HG02943 (cell line): ENCODE data around the gene SEMA4B.
"Not testable (repeated sequence)": the region's sequence is repeated elsewhere in the genome, so short reads cannot be mapped to it uniquely, and the experiment has no call there.

ENCODE experiments used
- ATAC-seq: cut with Tn5 transposase; IDR thresholded peaks from one replicate; pipeline ENCODE4 v1.9.1; 2021; ENCODE audit warnings: mild to moderate bottlenecking, low read depth, moderate library complexity; ENCODE audit not compliant: unreplicated experiment

The SEMA4B gene

DNA sequence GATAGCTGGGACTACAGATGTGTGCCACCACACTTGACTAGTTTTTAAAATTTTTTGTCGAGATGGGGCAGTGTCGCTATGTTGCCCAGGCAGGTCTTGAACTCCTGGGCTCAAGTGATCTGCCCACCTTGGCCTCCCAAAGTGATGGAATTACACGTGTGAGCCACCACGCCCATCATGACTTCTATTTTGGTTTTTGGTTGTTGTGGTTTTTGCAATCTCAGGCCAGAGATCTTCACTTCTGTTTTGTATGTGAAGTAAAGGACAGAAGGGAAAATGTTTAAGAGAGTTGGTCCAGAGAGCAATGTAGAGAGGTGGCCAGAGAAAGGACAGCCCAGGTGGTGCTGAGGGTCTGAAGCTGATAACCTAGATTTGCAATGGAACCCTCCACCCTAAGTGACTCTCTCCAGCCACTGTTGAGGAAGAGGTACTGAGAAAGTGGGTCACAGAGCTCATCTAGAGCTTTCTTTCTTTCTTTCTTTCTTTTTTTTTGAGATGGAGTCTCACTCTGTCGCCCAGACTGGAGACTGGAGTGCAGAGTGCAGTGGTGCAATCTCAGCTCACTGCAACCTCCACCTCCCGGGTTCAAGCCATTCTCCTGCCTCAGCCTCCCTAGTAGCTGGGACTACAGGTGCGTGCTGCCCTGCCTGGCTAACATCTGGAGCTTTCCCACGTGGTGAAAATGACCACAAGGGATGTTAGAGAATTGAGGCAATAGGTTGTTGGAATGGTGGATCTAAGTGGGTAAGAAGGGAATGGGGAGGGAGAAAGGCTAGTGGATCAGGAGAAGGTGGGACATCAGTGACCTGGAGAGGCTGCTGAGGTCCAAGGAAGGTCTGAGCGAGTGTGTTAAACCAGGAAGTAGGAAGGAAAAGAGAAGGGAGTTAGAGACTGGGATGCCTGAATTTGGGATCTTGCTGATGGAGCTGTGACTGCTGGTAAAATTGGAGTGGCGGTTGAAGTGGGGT, 22.4 kb upstream of the SEMA4B start:
- no peak for ATAC-seq

DNA sequence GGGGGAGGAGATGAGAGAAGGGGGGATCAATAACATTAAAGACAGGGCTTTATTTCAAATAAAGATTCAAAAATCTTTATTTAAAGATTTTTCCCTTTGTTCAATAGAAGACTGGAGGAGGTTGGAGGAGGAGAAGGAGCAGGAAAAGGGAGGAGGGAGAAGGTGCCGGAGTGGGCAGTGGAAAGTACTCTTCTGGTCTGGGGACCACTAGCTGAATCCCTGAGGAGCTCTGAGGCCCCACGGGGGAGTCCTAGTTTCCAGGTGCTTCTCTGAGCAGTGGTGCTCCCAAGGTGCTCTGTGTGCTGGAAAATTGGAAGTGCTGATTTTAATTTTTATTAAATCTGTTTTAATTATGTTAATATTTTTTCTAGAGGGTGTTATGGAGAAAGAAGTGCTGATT, 19.4 kb upstream of the SEMA4B start:
- no peak for ATAC-seq

DNA sequence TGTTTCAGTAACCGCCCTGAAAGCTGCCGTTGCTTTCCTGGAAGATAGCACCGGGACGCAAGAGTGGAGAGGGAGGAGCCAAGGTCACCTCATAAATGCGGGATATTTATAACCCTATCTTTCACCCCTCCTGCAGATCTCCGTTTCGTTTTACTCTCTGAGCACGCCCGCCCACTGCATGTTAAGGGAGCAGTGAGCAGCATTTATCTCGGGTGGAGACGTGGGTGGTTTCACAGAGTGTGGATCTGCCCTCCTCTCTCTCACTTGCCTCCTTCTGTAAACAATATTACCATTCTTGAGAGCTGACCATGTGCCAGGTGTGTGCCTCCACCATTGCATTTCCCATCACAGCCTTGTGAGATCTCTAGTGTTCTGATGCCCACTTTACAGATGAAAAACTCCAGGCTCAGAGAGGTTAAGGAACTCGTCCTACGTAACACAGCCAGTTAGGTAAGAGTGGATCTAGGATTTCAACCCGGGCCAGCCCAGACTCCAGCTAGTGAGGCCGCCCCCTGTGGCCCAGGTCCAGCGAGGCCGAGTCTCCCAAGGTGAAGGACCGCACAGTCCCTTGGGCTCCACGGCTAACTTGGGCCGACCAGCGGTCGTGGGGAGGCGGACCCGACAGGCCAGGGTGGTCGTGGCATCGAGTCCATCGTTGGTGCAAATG, 16.9 kb upstream of the SEMA4B start:
- ATAC-seq: peak; percentile 36

DNA sequence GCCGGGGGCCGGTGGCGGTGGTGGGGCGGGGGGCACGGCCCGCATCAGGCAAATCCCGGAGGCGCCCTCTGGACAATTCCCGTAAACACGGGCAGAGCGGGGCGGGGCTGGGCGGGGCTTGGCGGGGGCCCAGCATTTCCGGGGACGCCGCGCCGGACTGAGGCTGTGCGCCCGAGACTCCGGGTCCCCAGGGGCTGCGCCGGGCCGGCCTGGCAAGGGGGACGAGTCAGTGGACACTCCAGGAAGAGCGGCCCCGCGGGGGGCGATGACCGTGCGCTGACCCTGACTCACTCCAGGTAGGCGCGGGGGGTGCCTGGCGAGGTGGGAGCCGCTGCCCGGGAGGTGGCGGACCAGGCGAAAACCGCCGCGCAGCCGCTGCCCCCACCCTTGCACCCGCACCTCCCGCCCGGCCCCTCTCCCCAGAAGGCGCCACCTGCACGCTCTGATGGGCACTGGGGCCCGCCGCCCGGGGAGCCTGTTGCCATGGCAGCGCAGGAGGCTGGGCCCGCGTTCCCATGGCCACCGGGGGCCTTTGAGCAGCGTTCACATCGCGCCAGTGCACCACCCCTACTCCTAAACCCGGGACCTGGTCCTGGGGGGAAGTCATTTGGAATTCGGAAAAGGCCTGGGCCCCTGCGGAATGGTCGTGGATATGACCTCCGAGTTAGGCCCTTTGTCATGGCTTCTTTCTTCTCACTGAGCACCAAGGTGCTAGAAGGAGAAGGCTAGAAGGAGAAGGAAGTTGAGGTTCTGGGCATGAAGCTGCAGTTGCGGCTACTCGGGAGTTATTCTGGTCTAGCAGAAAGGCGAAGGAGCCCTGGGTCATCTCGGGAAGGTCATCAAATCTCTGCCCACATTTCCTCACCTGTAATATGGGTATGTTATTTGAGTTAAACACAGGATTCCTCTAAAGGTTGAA, 16.1 kb upstream of the SEMA4B start:
- peak; percentile 77 for ATAC-seq

DNA sequence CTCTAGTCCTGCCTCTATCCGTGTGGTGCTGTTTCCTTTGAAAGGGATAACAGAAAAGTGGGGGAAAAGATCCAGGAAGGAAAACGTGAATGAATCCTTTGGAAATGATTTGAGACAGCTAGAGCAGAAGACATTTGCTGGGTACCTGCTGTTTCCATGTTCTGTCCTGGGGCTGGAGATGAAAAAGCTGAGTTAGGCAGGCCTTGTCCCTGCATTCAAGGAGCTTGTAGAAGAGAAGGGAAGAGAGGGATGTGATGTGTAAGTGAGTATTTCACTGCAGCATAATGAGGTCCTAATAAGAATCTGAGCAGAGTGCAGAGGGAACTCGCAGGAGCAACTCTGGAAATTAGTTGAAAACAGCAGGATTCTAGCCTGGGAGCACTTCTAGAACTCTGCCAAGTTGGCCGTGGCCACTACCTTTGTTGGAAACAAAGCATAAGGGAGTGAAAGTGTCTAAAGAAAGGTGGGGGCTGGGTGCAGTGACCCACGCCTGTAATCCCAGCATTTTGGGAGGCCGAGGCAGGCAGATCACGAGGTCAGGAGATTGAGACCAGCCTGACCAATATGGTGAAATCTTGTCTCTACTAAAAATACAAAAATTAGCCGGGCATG, 13.8 kb upstream of the SEMA4B start:
- no peak for ATAC-seq

DNA sequence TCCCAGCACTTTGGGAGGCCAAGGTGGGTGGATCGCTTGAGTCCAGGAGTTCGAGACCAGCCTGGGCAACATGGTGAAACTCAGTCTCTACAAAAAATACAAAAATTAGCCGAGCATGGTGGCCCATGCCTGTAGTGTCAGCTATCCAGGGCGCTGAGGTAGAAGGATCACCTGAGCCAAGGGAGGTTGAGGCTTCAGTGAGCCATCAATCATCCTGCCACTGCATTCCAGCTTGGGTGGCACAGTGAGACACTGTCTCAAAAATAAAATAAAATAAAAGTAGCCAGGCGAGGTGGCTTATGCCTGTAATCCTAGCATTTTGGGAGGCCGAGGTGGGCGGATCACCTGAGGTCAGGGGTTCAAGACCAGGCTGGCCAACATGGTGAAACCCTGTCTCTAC, 13.1 kb upstream of the SEMA4B start:
- ATAC-seq: not testable (repeated sequence)

DNA sequence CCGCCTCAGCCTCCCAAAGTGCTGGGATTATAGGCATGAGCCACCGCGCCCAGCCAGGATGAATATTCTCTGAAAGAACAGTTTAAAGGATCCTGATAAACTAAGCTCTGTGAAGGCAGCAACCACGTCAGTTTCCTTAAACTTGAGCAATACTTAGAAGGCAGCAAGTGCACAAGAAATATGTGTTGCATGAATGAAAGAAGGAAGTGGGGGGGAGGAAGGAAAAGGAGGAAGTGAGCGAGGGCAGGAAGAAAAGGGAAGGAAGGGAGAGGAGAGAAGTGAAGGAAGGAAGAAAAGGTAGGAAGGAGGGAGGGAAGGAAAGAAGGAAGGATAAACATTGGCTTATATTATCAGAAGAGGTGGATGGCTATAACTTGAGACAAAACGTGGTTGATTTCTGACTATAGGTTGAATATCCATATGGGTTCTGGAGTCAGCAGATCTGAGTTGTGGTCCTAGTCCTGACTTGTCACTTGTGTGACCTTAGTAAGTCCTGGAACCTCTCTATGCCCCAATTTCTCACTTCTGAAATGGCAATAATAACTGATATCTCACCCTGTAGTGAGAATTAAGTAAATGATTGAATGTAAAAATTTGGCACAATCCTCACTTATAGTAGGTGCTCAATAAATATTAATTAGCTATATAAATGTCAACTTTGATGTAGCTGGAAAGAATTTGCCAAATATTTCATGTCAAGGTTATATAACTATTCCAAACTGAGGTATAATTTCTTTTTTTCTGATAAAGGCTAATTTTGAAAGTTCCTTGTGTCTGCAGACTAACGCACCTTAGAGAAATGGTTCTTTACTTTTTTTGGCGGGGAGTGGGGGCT, 12.0 kb upstream of the SEMA4B start:
- ATAC-seq: no peak

DNA sequence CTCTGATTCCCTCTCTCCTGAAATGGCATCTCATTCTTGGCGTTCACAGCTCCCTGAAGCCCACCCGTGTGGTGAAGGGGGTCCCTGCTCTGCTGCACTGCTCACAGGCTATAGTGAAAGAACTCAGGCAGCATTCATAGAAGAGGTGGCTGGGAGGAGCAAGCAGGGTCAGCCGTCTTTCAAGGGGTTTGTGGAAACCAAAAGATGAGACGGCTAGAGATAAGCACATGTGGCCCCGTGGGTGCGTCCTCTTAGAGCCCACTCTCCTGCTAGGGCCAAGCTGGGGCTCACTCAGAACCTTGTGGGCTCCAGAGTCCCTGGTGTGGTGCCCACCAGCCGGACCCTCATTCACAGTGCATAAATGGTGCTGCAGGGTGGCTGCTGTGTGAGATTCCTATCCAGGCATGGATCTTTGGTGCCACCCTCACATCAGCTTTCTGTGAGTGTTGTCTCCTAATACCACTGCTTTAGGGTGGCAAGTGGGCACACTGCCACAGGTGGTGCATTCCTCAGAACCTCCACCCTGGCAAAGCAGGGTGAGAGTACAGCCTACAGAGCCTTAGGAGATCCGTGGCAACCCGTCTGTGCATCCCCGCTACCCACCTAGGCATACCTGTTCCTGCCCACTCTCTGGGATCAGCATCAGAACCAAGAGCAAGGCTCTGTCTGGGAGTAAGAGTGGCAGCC, 11.2 kb upstream of the SEMA4B start:
- ATAC-seq: no peak

DNA sequence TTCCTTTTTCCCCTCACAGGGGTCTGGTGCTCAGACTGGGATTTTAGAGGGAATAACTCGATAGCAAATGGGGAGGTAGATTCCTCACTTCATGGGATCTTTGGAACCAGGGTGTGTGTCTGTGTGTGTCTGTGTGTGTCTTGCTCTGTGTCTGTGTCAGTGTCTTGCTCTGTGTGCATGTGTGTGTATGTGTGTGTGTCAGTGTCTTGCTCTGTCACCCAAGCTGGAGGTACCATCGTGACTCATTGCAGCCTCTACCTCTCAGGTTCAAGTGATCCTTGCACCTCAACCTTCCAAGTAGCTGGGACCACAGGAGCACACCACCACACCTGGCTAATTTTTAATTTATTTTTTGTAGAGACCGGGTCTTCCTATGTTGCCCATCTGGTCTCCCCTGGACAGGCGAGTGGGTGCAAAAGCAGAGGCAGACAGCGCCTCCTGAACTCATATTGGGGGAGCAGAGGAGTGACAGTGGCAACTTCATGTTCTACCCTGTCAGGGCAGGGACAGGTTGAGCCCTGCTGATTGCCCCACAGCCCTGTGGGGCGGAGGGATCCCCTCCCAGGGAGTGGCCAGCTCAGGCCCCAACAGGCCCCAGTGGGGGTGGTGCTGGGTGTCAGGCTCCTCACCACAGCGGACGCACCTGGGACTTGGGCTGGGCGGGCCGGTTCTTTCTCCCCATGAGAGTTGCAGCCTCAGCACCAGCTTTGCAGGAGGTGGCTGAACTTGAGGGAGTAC, 10.4 kb upstream of the SEMA4B start:
- ATAC-seq: peak; percentile 51

DNA sequence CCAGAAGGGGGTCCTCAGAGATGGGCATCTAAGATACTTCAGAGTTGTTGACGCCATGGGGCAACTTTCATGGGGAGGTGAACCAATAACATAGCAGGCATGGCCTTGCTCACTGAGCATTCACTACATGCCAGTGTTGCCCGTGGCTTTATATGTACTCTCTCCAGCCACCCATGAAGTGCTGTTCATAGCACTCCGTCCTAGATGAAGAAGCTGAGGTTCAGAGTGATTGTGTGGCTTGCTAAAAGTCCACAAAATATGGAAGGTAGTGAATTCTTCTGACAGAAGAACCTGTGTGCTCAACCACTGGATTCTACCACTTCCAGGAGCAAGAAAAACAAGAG, 9.8 kb upstream of the SEMA4B start:
- ATAC-seq: peak; percentile 9

DNA sequence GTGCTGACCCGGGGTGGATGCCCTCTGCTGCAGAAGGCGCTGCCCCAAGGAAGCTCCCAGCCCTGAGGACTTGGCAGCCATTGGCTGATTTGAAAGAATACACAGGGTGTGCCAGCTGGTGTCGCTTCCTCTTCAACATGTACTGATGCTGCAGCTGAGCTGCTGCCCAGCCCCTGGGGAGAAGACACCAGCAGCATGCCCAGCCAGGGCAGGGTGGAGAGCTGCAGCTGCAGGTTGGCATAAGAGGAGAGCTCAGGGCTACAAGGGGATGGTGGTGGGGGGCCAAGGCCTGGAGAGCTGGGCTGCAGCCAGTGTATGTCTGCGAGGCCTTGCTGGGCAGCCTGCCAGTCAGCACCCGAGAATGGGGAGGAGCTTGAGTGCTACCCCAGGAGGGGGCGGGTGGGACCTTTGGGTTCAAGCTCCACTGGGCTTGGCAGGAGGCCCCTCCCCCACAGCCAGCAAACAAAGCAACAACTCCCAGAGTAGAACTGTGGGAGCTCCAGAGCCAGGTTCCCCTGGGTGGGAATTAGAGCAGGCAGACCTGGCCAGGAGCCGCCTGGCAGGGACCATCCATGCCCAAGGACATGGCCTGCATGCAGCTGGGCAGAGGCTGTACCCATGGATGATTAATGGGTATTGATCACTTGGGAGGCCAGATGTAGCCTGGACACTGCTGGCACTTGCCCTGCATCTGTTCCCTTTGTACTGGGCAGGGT, 9.2 kb upstream of the SEMA4B start:
- ATAC-seq: peak; percentile 72

DNA sequence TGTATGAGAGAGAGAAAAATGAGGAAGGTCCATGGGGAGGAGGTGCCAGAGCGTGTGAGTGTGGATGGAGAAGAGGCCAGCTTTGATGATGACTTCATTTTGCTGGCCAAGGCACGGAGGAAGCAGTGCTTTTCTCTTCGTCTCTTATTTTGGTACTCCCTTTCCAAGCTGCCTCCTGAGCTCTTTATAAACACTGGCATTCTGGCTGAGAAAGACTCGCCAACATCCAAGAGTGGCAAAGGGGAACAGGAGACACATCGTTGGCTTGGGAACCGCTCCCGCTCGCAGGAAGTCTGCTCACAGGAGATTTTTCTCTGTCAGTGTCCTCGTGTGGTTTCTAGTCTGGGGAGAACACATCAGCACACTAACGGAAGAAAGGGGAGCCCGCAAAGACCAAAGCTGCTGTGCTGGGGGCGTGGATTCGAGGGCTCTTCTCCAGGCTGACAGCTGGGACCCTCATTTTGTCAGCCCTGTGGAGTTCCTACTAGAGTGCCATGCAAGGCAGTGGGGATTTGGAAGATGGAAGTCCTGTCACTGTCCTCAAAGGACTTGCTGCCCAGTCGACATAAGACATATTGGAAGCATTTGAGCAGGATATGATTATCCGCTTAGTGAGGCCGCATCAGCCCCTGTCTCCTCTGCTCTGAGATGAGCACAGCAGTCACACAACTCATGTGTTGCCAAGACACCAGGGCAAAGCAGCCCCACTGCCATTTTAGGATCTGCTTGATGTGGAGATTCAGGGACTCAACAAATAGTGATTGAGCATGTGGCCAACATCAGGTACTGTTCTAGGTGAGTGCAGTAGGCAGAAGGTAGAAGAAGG, 8.0 kb upstream of the SEMA4B start:
- ATAC-seq: no peak

DNA sequence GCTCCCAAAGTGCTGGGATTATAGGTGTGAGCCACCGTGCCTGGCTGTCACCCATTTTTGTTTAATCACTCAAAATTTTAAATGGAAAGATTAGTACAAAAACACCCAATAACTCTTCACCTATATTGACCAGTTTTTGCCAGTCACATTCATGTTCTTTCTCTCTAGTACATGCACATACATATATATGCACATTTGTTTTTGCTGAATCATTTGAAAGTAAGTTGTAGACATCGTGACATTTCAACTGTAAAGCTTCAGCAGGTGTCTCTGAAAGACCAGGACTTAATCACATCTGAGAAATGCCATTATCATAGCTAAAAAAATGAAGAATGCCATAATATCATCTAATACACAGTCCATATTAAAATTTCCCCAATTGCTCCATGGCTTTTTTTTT, 6.5 kb upstream of the SEMA4B start:
- no peak for ATAC-seq

DNA sequence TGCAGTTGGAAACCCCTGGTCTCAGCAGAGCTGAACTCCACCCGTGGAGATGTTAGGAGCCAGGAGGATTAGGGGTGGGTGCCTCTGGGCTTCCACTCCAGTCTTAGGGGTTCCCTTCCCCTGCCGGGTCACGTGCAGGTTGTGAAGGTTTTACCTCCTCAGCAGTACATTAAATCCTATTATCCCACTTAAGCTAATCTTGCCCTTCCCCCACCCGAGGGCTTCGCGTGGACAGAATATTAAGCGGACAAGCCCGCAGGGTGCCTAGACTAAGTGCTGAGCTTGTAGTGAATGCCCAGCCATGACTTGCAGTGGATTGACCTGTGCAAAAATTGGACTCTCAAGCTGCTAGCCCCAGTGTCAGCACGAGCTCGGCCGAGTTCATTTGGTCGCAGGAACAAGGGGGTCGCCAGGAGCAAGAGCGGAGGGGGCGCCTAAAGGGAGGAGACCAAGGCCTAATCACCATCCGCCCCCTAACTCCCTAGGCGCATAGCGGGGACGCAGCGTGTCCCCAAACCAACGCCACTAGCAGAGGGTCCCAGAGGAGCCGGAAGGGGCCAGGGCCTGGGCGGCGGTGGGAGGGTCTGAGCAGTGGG, 498 bp upstream of the SEMA4B start:
- peak; percentile 29 for ATAC-seq

DNA sequence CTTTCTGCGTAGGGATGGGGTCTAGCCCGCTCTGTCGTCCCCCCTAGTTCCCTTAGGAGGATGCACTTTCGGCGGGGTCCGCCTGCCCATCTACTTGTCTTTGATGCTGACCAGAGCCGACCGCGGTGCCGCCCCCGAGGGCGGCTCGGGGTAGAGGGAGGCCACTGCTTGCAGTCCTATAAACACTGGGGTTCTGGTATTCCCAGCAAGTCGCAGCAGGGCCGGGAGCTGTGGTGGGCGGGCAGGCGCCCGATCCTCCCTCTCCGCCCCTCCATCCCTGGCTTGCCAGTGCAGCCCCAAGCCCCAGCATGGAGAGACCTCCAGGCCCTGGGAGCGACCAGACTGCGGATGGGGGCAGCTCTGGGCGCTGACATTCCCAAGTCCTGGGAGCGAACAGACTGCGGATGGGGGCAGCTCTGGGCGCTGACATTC, 830 bp downstream of the SEMA4B start:
- ATAC-seq: no peak

DNA sequence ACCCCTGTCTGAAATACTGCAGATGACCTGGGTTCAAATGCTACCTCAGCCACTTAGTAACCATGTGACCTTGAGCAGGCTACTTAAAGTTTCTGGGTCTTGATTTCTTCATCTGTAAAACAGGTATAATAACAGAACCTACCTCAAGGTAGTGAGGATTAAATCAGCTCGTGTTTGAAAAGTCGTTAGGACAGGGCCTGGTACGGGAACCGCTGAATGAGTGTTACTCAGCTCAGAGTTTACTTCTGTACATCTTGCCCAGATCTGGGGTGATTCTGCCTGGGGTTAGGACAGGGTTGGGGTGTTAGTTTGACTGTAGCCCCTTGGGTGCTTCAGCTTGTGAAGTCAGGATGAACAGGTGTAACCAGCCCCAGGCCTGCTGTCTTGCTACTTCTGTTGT, 1.8 kb downstream of the SEMA4B start:
- no peak for ATAC-seq
